ENCODE results near the gene HACE1.

Gene HACE1

GRCh38 chr6:104682722-104683643 is 176.7 kb downstream of the HACE1 start:
- no peak overlapping the region for H3K9ac ChIP-seq (ENCODE audit: low read depth, low read length)
- H3K4me3 ChIP-seq (ENCODE audit: low read depth, low read length): no peak overlapping the region
- H3K27me3 ChIP-seq (ENCODE audit: control insufficient read depth, insufficient read depth, low read length): no peaks in the 10 kb centered on the region
- H3K4me1 ChIP-seq (ENCODE audit: control insufficient read depth, insufficient read depth, low read length): no peaks in the 10 kb centered on the region
- no peaks in the 10 kb centered on the region for H3K9me3 ChIP-seq (ENCODE audit: control insufficient read depth, insufficient read depth, low read length)
- H3K36me3 ChIP-seq (ENCODE audit: control insufficient read depth, insufficient read depth, low read length): no peaks in the 10 kb centered on the region

GRCh38 chr6:104680539-104680938 is 179.2 kb downstream of the HACE1 start:
- Histone ChIP-seq H3K9me3 (ENCODE audit: control insufficient read depth, insufficient read depth, low read length) (no peaks in the 10 kb centered on the region), H3K27me3 (ENCODE audit: control insufficient read depth, insufficient read depth, low read length) (no peaks in the 10 kb centered on the region), H3K4me3 (ENCODE audit: low read depth, low read length) (no peak overlapping the region), H3K4me1 (ENCODE audit: control insufficient read depth, insufficient read depth, low read length) (no peaks in the 10 kb centered on the region), H3K9ac (ENCODE audit: low read depth, low read length) (no peak overlapping the region), H3K36me3 (ENCODE audit: control insufficient read depth, insufficient read depth, low read length) (no peaks in the 10 kb centered on the region)

- Histone ChIP-seq H3K27me3 (ENCODE audit: control insufficient read depth, insufficient read depth, low read length) (no peaks in the 10 kb centered on the region), H3K4me3 (ENCODE audit: low read depth, low read length) (no peak overlapping the region), H3K9me3 (ENCODE audit: control insufficient read depth, insufficient read depth, low read length) (no peaks in the 10 kb centered on the region), H3K4me1 (ENCODE audit: control insufficient read depth, insufficient read depth, low read length) (no peaks in the 10 kb centered on the region), H3K9ac (ENCODE audit: low read depth, low read length) (no peak overlapping the region), H3K36me3 (ENCODE audit: control insufficient read depth, insufficient read depth, low read length) (no peaks in the 10 kb centered on the region)
Observed at GRCh38 chr6:104679971-104680370, 179.7 kb downstream of the HACE1 start.

Measured in iPS-15b (cell line).